Thymus (tissue), 11 donors: Measurements from ENCODE around the gene TBX19. TPM values are rescaled to one million over a fixed set of nuclear protein-coding genes. Genes with fewer than 3 reads are reported as not detected.

Experiments used
- DNase-seq, 9 donors: peaks; one replicate each; pipeline ENCODE4 v3.0.0-alpha.2; 2013; ENCODE audit warnings: low spot score in 9 of 9, low read depth in 6 of 9, missing footprints in 1 of 9
- H3K27ac ChIP-seq, 2 donors: one replicate each; pipeline ENCODE4 v1.5.1; 2013; ENCODE audit warnings: control low read depth in 1 of 2, low read depth in 1 of 2, low read length in 1 of 2, mild to moderate bottlenecking in 1 of 2, moderate library complexity in 1 of 2
- H3K27me3 ChIP-seq, 2 donors: one replicate each; pipeline ENCODE4 v1.5.1; 2013; ENCODE audit warnings: low read length in 1 of 2; ENCODE audit not compliant: control insufficient read depth in 2 of 2, insufficient read depth in 1 of 2
- H3K36me3 ChIP-seq, 2 donors: one replicate each; pipeline ENCODE4 v1.5.1; 2013; ENCODE audit warnings: low read length in 1 of 2, mild to moderate bottlenecking in 1 of 2, moderate library complexity in 1 of 2; ENCODE audit not compliant: control insufficient read depth in 2 of 2, insufficient read depth in 2 of 2
- H3K4me1 ChIP-seq, 2 donors: one replicate each; pipeline ENCODE4 v1.5.1; 2013; ENCODE audit warnings: low read length in 2 of 2; ENCODE audit not compliant: control insufficient read depth in 2 of 2, insufficient read depth in 2 of 2
- H3K4me3 ChIP-seq, 2 donors: one replicate each; pipeline ENCODE4 v1.5.1; 2013; ENCODE audit warnings: low read length in 2 of 2, control low read depth in 1 of 2, mild to moderate bottlenecking in 1 of 2
- H3K9me3 ChIP-seq, 2 donors: one replicate each; pipeline ENCODE4 v1.5.1; 2013; ENCODE audit warnings: low read length in 1 of 2, mild to moderate bottlenecking in 1 of 2; ENCODE audit not compliant: control insufficient read depth in 2 of 2, insufficient read depth in 1 of 2
- WGBS: extraction: QIAGEN DNeasy Blood & Tissue Kit; methylation state at CpG from one replicate; pipeline ENCODE4 v1.1.7; 2013; 5-methylcytosine and 5-hydroxymethylcytosine counted together
- polyA plus RNA-seq: library from polyadenylated mRNA; stranded (reverse); fragments of 200-250 nt; gene quantifications from one replicate; pipeline ENCODE4 v1.2.3, GENCODE V29; 2013
- total RNA-seq: library from RNA; stranded (reverse); fragments of 120-200 nt; gene quantifications from one replicate; pipeline ENCODE4 v1.2.4, GENCODE V29; 2013
- donor health status: healthy.

Gene TBX19
- total and polyA plus RNA-seq, 2 donors: 0.76 to 2.1 TPM

DNA sequence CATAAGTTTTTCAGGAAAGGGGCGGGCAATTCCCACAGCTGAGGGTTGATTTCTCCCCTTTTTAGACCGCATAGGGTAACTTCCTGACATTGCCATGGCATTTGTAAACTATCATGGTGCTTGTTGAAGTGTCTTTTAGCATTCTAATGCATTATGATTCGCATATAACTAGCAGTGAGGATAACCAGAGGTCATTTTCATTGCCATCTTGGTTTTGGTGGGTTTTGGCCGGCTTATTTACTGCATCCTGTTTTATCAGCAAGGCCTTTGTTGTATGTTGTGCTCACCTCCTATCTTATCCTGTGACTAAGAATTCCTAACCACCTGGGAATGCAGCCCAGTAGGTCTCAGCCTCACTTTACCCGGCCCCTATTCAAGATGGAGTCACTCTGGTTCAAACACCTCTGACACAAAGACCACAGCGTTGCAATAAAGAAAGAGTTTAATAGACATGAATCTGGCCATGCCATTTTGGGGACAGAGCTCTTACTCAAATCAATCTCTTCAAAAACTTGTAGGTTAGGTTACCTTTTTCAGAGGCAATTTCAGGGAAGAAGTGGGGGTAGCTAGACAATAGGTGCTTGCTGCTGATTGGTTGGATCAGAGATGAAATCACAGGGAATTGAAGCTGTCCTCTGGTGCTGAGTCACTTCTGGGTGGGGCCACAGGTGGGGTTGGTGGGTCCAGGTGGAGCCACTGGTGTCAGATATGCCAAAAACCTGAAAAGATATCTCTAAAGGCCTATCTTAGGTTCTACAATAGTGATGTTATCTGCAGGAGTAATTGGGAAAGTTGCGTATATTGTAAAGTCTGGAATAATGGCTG is 23.3 kb downstream of the TBX19 start:
- no peaks in the 10 kb centered on the region for H3K9me3 ChIP-seq
- no peaks in the 10 kb centered on the region for H3K4me1 ChIP-seq
- H3K27ac ChIP-seq: no peak overlapping the region
- no peaks in the 10 kb centered on the region for H3K36me3 ChIP-seq
- DNase-seq: no peak
- no peak overlapping the region for H3K4me3 ChIP-seq
- 91% methylated on average over 7 of the region's 7 CpGs for WGBS
- no peaks in the 10 kb centered on the region for H3K27me3 ChIP-seq

- no peak overlapping the region for H3K27ac ChIP-seq
- WGBS: 99% methylated on average over 5 of the region's 5 CpGs
- no peak for DNase-seq
- no peaks in the 10 kb centered on the region for H3K36me3 ChIP-seq
- H3K4me3 ChIP-seq: no peak overlapping the region
- H3K27me3 ChIP-seq: no peaks in the 10 kb centered on the region
- no peaks in the 10 kb centered on the region for H3K9me3 ChIP-seq
- no peaks in the 10 kb centered on the region for H3K4me1 ChIP-seq
These were observed 24.2 kb downstream of the TBX19 start for GRCh38 chr1:168304865-168305264.

- peak in 2 of 9 donors; percentile 4 to 9 for DNase-seq
- Histone ChIP-seq H3K36me3 (no peaks in the 10 kb centered on the region), H3K4me3 (no peak overlapping the region), H3K9me3 (no peaks in the 10 kb centered on the region), H3K27me3 (no peaks in the 10 kb centered on the region), H3K27ac (no peak overlapping the region), H3K4me1 (no peaks in the 10 kb centered on the region)
- WGBS: 90% methylated on average over 12 of the region's 12 CpGs
These were observed 32.3 kb downstream of the TBX19 start for GRCh38 chr1:168312718-168313604.

GRCh38 chr1:168316142-168316541 is 35.5 kb downstream of the TBX19 start:
- Histone ChIP-seq H3K4me1 (no peaks in the 10 kb centered on the region), H3K9me3 (no peaks in the 10 kb centered on the region), H3K27ac (no peak overlapping the region), H3K4me3 (no peak overlapping the region), H3K36me3 (no peaks in the 10 kb centered on the region), H3K27me3 (no peaks in the 10 kb centered on the region)
- whole genome bisulfite sequencing: 98% methylated on average over 1 of the region's 1 CpG
- DNase-seq: no peak

DNA sequence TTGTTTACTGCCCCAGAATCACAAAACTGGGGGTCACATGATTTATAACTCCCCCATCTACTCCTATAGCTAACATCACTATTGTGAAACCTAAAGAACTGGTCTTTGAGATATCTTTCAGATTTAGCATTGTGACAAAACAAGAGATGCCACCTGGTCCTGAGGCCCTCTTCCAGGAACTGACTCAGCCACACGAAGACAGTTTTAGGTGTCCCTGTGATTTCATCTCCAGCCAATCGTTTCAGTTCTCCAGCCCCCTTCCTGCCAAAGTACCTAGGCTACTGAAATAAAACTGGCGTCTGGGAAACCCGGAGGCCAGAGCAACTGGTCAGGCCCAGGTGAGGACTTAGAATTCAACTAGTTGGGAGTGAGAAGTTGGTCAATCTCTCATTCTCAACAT is 36.6 kb downstream of the TBX19 start:
- H3K4me1 ChIP-seq: no peaks in the 10 kb centered on the region
- H3K27ac ChIP-seq: no peak overlapping the region
- DNase-seq: no peak
- no peaks in the 10 kb centered on the region for H3K36me3 ChIP-seq
- H3K27me3 ChIP-seq: no peaks in the 10 kb centered on the region
- H3K4me3 ChIP-seq: no peak overlapping the region
- H3K9me3 ChIP-seq: no peaks in the 10 kb centered on the region
- 93% methylated on average over 4 of the region's 4 CpGs for WGBS

- Histone ChIP-seq H3K27me3 (no peaks in the 10 kb centered on the region), H3K4me3 (no peak overlapping the region), H3K9me3 (no peaks in the 10 kb centered on the region), H3K27ac (no peak overlapping the region), H3K4me1 (no peaks in the 10 kb centered on the region), H3K36me3 (no peaks in the 10 kb centered on the region)
- no peak for DNase-seq
- 96% methylated on average over 8 of the region's 8 CpGs for WGBS
These were observed 39.0 kb downstream of the TBX19 start for GRCh38 chr1:168319691-168320090.

GRCh38 chr1:168320149-168320548 is 39.5 kb downstream of the TBX19 start:
- no peak overlapping the region for H3K27ac ChIP-seq
- H3K27me3 ChIP-seq: no peaks in the 10 kb centered on the region
- no peaks in the 10 kb centered on the region for H3K9me3 ChIP-seq
- DNase-seq: no peak
- H3K4me1 ChIP-seq: no peaks in the 10 kb centered on the region
- H3K4me3 ChIP-seq: no peak overlapping the region
- WGBS: 92% methylated on average over 1 of the region's 1 CpG
- H3K36me3 ChIP-seq: no peaks in the 10 kb centered on the region

DNA sequence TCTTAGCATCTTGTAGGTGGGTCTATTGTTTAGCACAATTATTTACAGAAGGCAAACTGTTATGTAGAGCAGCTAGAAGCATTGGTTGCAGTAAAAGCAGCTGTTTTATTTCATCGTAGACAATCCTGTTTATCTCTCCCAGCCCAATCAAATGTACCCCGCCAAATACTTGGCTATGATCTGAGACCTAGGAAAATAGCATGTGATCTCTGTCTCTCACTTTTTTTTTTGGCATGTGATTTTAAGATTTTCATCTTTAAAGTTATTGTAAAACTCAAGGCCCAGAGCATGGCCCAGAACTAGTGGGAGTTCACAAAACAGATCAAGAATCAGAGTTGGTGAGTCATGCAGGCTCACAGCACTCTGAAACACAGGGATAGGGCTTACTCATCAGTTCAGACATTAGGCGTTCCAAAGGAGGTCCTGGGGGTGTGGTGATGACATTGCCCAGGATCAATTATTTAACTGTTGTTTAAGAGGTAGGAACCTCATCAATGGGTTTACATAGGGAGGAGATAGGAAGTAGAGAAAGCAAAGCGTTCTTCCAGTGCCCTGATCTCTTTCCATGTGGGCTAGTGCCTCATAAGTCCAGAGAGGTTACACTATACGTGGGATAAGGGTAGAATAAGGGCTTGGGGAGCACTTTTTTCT is 40.2 kb downstream of the TBX19 start:
- Histone ChIP-seq H3K36me3 (no peaks in the 10 kb centered on the region), H3K4me1 (no peaks in the 10 kb centered on the region), H3K27ac (no peak overlapping the region), H3K27me3 (no peaks in the 10 kb centered on the region), H3K9me3 (no peaks in the 10 kb centered on the region), H3K4me3 (no peak overlapping the region)
- no peak for DNase-seq
- 76% methylated on average over 5 of the region's 5 CpGs for WGBS

GRCh38 chr1:168321945-168322344 is 41.3 kb downstream of the TBX19 start:
- WGBS: 0% methylated on average over 1 of the region's 1 CpG
- no peak overlapping the region for H3K27ac ChIP-seq
- H3K4me1 ChIP-seq: no peaks in the 10 kb centered on the region
- H3K9me3 ChIP-seq: no peaks in the 10 kb centered on the region
- H3K36me3 ChIP-seq: no peaks in the 10 kb centered on the region
- H3K27me3 ChIP-seq: no peaks in the 10 kb centered on the region
- DNase-seq: no peak
- no peak overlapping the region for H3K4me3 ChIP-seq
